Testis (tissue), 3 donors: ENCODE results near the gene LAMA3. TPM values are rescaled to one million over a fixed set of nuclear protein-coding genes. Genes with fewer than 3 reads are reported as not detected.
A peak's percentile ranks its signal among the peaks of the same experiment; 100 is the strongest.

Experiments used
- DNase-seq: peaks from one replicate; pipeline ENCODE4 v3.0.0-alpha.2; 2019
- H3K27ac ChIP-seq, 2 donors: fragments of 200-600 bp; sonication (generic); one replicate each; pipeline ENCODE4 v1.5.1; 2019
- H3K27me3 ChIP-seq: fragments of 200-600 bp; sonication (generic); one replicate; pipeline ENCODE4 v1.5.1; 2019
- H3K36me3 ChIP-seq: fragments of 200-600 bp; sonication (generic); one replicate; pipeline ENCODE4 v1.5.1; 2017; ENCODE audit warnings: low read depth; ENCODE audit errors: missing control alignments
- H3K4me1 ChIP-seq: fragments of 200-600 bp; sonication (generic); one replicate; pipeline ENCODE4 v1.5.1; 2019
- H3K4me3 ChIP-seq, 2 donors: fragments of 200-600 bp; sonication (generic); one replicate each; pipeline ENCODE4 v1.5.1; 2017 to 2019
- H3K9me3 ChIP-seq: fragments of 200-600 bp; sonication (generic); one replicate; pipeline ENCODE4 v1.5.1; 2017
- POLR2A ChIP-seq: fragments of 450-650 bp; IDR thresholded peaks from one replicate; pipeline ENCODE4 v1.6.1; 2017; ENCODE audit warnings: antibody characterized with exemption, mild to moderate bottlenecking, moderate library complexity
- WGBS, 2 donors: methylation state at CpG; one replicate each; pipeline ENCODE4 v1.1.5; 2018; 5-methylcytosine and 5-hydroxymethylcytosine counted together
- intact Hi-C: fragments of 100-400 bp; cut with DNase I; formaldehyde crosslinking; loops from one replicate; pipeline ENCODE4 v1.15.1; 2023; ENCODE audit warnings: low total_unique reads
- polyA plus RNA-seq: library from polyadenylated mRNA; stranded (reverse); fragments of 350-450 nt; fragmentation: Illumina TruSeq; extraction: RNeasy Lipid Tissue Mini Kit (QIAGEN cat#74804); gene quantifications from one replicate; pipeline ENCODE4 v1.2.3, GENCODE V29; 2014; ENCODE audit warnings: low read depth, low replicate concordance; ENCODE audit not compliant: insufficient read depth
- total RNA-seq, 2 donors: library from RNA; depleted of rRNA; stranded (reverse); fragments of >200 nt; gene quantifications; one replicate each; pipeline ENCODE4 v1.2.3, GENCODE V29; 2016
- TF ChIP-seq, protein P1 (sequence below), 3 experiments: fragments of 450-650 bp in 2 of 3; fragments of 200-600 bp in 1 of 3; sonication (generic) in 1 of 3; IDR thresholded peaks; one replicate each; pipeline ENCODE4 v1.5.1; 2016 to 2019; ENCODE audit warnings: antibody characterized with exemption in 3 of 3, mild to moderate bottlenecking in 2 of 3, moderate library complexity in 1 of 3

LAMA3 gene
- total and polyA plus RNA-seq, 3 donors from 2014 or later = 11.9 to 22.1 (median 14.1) TPM

- H3K36me3 ChIP-seq = no peaks in the 10 kb centered on the region
- H3K27me3 ChIP-seq = no peaks in the 10 kb centered on the region
- no peaks in the 10 kb centered on the region for H3K9me3 ChIP-seq
- no peak overlapping the region for H3K27ac ChIP-seq
- 92% methylated on average over 5 of the region's 5 CpGs for WGBS, 2 donors
- no peaks in the 10 kb centered on the region for H3K4me1 ChIP-seq
- intact Hi-C loops = no loop called here
- H3K4me3 ChIP-seq = no peak overlapping the region
- no peak for TF ChIP-seq POLR2A
- TF ChIP-seq, protein P1, sequence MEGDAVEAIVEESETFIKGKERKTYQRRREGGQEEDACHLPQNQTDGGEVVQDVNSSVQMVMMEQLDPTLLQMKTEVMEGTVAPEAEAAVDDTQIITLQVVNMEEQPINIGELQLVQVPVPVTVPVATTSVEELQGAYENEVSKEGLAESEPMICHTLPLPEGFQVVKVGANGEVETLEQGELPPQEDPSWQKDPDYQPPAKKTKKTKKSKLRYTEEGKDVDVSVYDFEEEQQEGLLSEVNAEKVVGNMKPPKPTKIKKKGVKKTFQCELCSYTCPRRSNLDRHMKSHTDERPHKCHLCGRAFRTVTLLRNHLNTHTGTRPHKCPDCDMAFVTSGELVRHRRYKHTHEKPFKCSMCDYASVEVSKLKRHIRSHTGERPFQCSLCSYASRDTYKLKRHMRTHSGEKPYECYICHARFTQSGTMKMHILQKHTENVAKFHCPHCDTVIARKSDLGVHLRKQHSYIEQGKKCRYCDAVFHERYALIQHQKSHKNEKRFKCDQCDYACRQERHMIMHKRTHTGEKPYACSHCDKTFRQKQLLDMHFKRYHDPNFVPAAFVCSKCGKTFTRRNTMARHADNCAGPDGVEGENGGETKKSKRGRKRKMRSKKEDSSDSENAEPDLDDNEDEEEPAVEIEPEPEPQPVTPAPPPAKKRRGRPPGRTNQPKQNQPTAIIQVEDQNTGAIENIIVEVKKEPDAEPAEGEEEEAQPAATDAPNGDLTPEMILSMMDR (IDR thresholded peaks at IDR 0.05) = no peak
- no peak for DNase-seq
These were observed 262.0 kb downstream of the LAMA3 start for GRCh38 chr18:23951206-23951605.

DNA sequence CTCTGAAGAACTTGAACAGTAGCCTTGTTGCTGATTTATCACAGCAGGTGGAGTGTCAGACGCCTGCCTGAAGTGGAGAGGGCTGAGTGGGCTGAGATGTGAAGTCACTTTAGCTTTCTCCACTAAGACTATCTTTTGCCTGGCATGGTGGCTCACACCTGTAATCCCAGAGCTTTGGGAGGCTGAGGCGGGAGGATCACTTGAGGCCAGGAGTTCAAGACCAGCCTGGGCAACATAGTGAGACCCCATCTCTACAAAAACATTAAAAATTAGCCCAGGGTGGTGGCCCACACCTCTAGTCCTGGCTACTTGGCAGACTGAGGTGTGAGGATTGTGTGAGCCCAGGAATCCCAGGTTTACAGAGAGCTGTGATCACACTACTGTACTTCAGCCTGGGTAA, 264.7 kb downstream of the LAMA3 start:
- H3K9me3 ChIP-seq = no peaks in the 10 kb centered on the region
- intact Hi-C loops = no loop called here
- no peaks in the 10 kb centered on the region for H3K27me3 ChIP-seq
- 78 to 93% methylated on average over 2 of the region's 2 CpGs for WGBS, 2 donors
- H3K4me3 ChIP-seq = no peak overlapping the region
- DNase-seq = no peak
- no peak for TF ChIP-seq POLR2A
- TF ChIP-seq, protein P1 (IDR thresholded peaks at IDR 0.05) = no peak
- no peak overlapping the region for H3K27ac ChIP-seq
- H3K36me3 ChIP-seq = no peaks in the 10 kb centered on the region
- no peaks in the 10 kb centered on the region for H3K4me1 ChIP-seq

- Histone ChIP-seq H3K9me3 (no peaks in the 10 kb centered on the region), H3K27ac (no peak overlapping the region), H3K36me3 (no peaks in the 10 kb centered on the region), H3K4me1 (no peaks in the 10 kb centered on the region), H3K27me3 (no peaks in the 10 kb centered on the region), H3K4me3 (no peak overlapping the region)
- TF ChIP-seq POLR2A = no peak
- TF ChIP-seq, protein P1 (IDR thresholded peaks at IDR 0.05) = no peak
- no peak for DNase-seq
- intact Hi-C loops = no loop called here
- 85 to 93% methylated on average over 5 of the region's 5 CpGs for WGBS, 2 donors
These were observed 267.2 kb downstream of the LAMA3 start for GRCh38 chr18:23956483-23956882.

GRCh38 chr18:23958036-23958435, 268.8 kb downstream of the LAMA3 start:
- H3K27me3 ChIP-seq = no peaks in the 10 kb centered on the region
- intact Hi-C loops = no loop called here
- H3K36me3 ChIP-seq = no peaks in the 10 kb centered on the region
- no peaks in the 10 kb centered on the region for H3K9me3 ChIP-seq
- no peaks in the 10 kb centered on the region for H3K4me1 ChIP-seq
- WGBS, 2 donors = 43 to 52% methylated on average over 7 to 10 of the region's 10 CpGs
- no peak overlapping the region for H3K27ac ChIP-seq
- TF ChIP-seq POLR2A = no peak
- TF ChIP-seq, protein P1 (IDR thresholded peaks at IDR 0.05) = no peak
- DNase-seq = peak; percentile 60
- H3K4me3 ChIP-seq = no peak overlapping the region

GRCh38 chr18:23963443-23964165, 274.4 kb downstream of the LAMA3 start:
- no peaks in the 10 kb centered on the region for H3K4me1 ChIP-seq
- H3K27ac ChIP-seq = no peak overlapping the region
- H3K27me3 ChIP-seq = no peaks in the 10 kb centered on the region
- no peaks in the 10 kb centered on the region for H3K9me3 ChIP-seq
- no peaks in the 10 kb centered on the region for H3K36me3 ChIP-seq
- H3K4me3 ChIP-seq = no peak overlapping the region
- intact Hi-C loops = no loop called here
- WGBS, 2 donors = 90 to 93% methylated on average over 3 of the region's 3 CpGs
- TF ChIP-seq POLR2A = no peak
- TF ChIP-seq, protein P1 (IDR thresholded peaks at IDR 0.05) = no peak
- no peak for DNase-seq
